Endothelial cell of umbilical vein (primary cell): Measurements from ENCODE around the gene PDXDC1. TPM values are rescaled to one million over a fixed set of nuclear protein-coding genes. Genes with fewer than 3 reads are reported as not detected.
"Not testable (repeated sequence)": the region's sequence is repeated elsewhere in the genome, so short reads cannot be mapped to it uniquely, and the experiment has no call there.

Experiments
- BruUV-seq: library from RNA; stranded (reverse); fragments of 400-500 nt; replicated peaks from 2 replicates; lab custom pipeline; 2021; lab: Mats Ljungman, UMichigan
- CTCF ChIA-PET: fragments of 300-600, 350-600 bp; sonication (Branson Sonifier 250); formaldehyde crosslinking; loops from one replicate; lab custom pipeline; 2021; ENCODE audit warnings: antibody characterized with exemption, inconsistent platforms; lab: Charles Lee
- POLR2A ChIA-PET: fragments of 300-600, 350-600 bp; sonication (Branson Sonifier 250); formaldehyde crosslinking; loops from one replicate; lab custom pipeline; 2021; ENCODE audit warnings: antibody characterized with exemption, inconsistent platforms; lab: Charles Lee
- DNase-seq: peaks from one replicate; pipeline ENCODE4 v3.0.0-alpha.2; 2011; ENCODE audit warnings: low read depth, low spot score
- FAIRE-seq: peaks from 2 replicates; lab custom pipeline; 2011; peaks lifted over from hg19 to GRCh38; lab: Jason Lieb, UNC
- H2AFZ ChIP-seq: 2 replicates; pipeline ENCODE4 v1.6.0; 2012; ENCODE audit warnings: low read depth, low read length, control low read depth, inconsistent platforms
- H3K27ac ChIP-seq: 2 replicates; pipeline ENCODE4 v1.5.1; 2011; ENCODE audit warnings: low read depth, mild to moderate bottlenecking, control low read depth, low read length, moderate library complexity; ENCODE audit not compliant: insufficient read depth
- H3K27me3 ChIP-seq, 2 experiments: 2 replicates each; pipeline versions ENCODE4 v1.6.0 to v1.6.1; 2011; ENCODE audit warnings: low read length in 2 of 2, mixed read lengths in 1 of 2; ENCODE audit not compliant: control insufficient read depth in 2 of 2, insufficient read depth in 2 of 2
- H3K36me3 ChIP-seq, 2 experiments: 2 replicates in 1 of 2; 3 replicates in 1 of 2; pipeline ENCODE4 v1.5.1; 2011; ENCODE audit warnings: low read length in 2 of 2, mild to moderate bottlenecking in 1 of 2, moderate library complexity in 1 of 2; ENCODE audit not compliant: control insufficient read depth in 2 of 2, insufficient read depth in 2 of 2; ENCODE audit errors: extremely low read depth in 1 of 2
- H3K4me1 ChIP-seq: 3 replicates; pipeline ENCODE4 v1.5.1; 2011; ENCODE audit warnings: mild to moderate bottlenecking, low read length; ENCODE audit not compliant: control insufficient read depth, insufficient read depth; ENCODE audit errors: extremely low read depth
- H3K4me2 ChIP-seq: 2 replicates; pipeline ENCODE4 v1.6.1; 2011; ENCODE audit warnings: low read length, control low read depth, mixed read lengths; ENCODE audit not compliant: insufficient read depth
- H3K4me3 ChIP-seq, 3 experiments: fragments of 200-600 bp in 1 of 3; sonication (generic), shearing (Covaris generic) in 1 of 3; replicated peaks in 1 of 3; 2 replicates each; pipeline ENCODE4 v1.5.1; 2011 to 2016; ENCODE audit warnings: control low read depth in 3 of 3, low read length in 3 of 3, mild to moderate bottlenecking in 2 of 3, inconsistent platforms in 1 of 3, low read depth in 1 of 3, moderate library complexity in 1 of 3; ENCODE audit not compliant: insufficient read depth in 1 of 3
- H3K79me2 ChIP-seq: 2 replicates; pipeline ENCODE4 v1.6.0; 2012; ENCODE audit warnings: low read length, inconsistent platforms; ENCODE audit not compliant: control insufficient read depth, insufficient read depth
- H3K9ac ChIP-seq: replicated peaks from 2 replicates; pipeline ENCODE3; 2011; ENCODE audit warnings: low read length, control low read depth; ENCODE audit not compliant: insufficient read depth; ENCODE audit errors: extremely low read depth
- H3K9me1 ChIP-seq: replicated peaks from 3 replicates; pipeline ENCODE4 v1.6.0; 2011; ENCODE audit warnings: mild to moderate bottlenecking, low read length; ENCODE audit not compliant: control insufficient read depth, insufficient read depth; ENCODE audit errors: extremely low read depth
- H3K9me3 ChIP-seq: replicated peaks from 2 replicates; pipeline ENCODE4 v1.5.1; 2012; ENCODE audit warnings: low read length, inconsistent platforms; ENCODE audit not compliant: control insufficient read depth, insufficient read depth
- H4K20me1 ChIP-seq: replicated peaks from 2 replicates; pipeline ENCODE3; 2011; ENCODE audit warnings: mild to moderate bottlenecking, low read length; ENCODE audit not compliant: control insufficient read depth, insufficient read depth; ENCODE audit errors: extremely low read depth
- dilution Hi-C: fragments of 300-500 bp; cut with MboI; formaldehyde crosslinking; loops from one replicate; pipeline ENCODE4 v1.15.0; 2019; ENCODE audit warnings: low sequenced_read_pairs; ENCODE audit not compliant: extremely low pct_ligation_motif_present
- intact Hi-C: fragments of 100-400 bp; cut with micrococcal nuclease; formaldehyde crosslinking; loops from one replicate; pipeline ENCODE4 v1.10.0; 2022
- polyA plus RNA-seq, 4 experiments: library from polyadenylated mRNA; depleted of rRNA in 3 of 4; stranded (reverse) in 3 of 4; unstranded in 1 of 4; fragments of >200 nt; gene quantifications; 2 replicates each; pipeline versions ENCODE4 v1.2.1 to v1.2.3, GENCODE V29; 2011 to 2012; ENCODE audit warnings: missing spikeins in 1 of 4
- total RNA-seq: library from RNA; stranded (reverse); gene quantifications from 2 replicates; pipeline ENCODE4 v1.2.3, GENCODE V29; 2021

PDXDC1 gene
- total and polyA plus RNA-seq, 2 donors (not counting 3 experiments of a cell fraction or from before 2014, with no cell fraction given), result 44.6 to 78.9 TPM

DNA sequence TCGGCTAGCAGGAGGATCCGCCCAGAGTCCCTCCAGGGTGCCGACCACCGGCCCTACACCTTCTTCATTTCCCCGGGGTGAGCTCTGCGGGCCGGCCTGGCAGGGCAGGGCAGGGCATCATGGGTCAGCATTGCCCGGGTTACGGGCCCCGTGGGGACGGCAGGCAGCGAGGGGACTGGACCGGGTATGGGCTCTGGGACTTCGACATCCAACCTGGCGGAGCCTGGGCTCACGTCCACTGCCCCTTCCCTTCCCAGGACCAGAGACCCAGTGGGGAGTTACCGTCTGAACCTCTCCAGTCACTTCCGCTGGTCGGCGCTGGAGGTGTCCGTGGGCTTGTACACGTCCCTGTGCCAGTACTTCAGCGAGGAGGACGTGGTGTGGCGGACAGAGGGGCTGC, 44.6 kb upstream of the PDXDC1 start:
- H3K27me3 ChIP-seq, FAIRE-seq, H3K4me3 ChIP-seq, BruUV-seq, H3K9me1 ChIP-seq, H2AFZ ChIP-seq, H3K9me3 ChIP-seq, POLR2A ChIA-PET, dilution Hi-C loops, H3K79me2 ChIP-seq, H4K20me1 ChIP-seq, H3K9ac ChIP-seq, H3K4me2 ChIP-seq, CTCF ChIA-PET, H3K27ac ChIP-seq, DNase-seq, H3K36me3 ChIP-seq, H3K4me1 ChIP-seq, intact Hi-C loops: not testable (repeated sequence)

- DNase-seq, H3K4me2 ChIP-seq, H3K36me3 ChIP-seq, H3K79me2 ChIP-seq, H3K27me3 ChIP-seq, BruUV-seq, H3K4me3 ChIP-seq, CTCF ChIA-PET, H3K9ac ChIP-seq, POLR2A ChIA-PET, H2AFZ ChIP-seq, H3K9me3 ChIP-seq, intact Hi-C loops, H4K20me1 ChIP-seq, FAIRE-seq, H3K4me1 ChIP-seq, H3K27ac ChIP-seq, dilution Hi-C loops, H3K9me1 ChIP-seq: not testable (repeated sequence)
Observed at GRCh38 chr16:14930971-14931370, 43.9 kb upstream of the PDXDC1 start.

DNA sequence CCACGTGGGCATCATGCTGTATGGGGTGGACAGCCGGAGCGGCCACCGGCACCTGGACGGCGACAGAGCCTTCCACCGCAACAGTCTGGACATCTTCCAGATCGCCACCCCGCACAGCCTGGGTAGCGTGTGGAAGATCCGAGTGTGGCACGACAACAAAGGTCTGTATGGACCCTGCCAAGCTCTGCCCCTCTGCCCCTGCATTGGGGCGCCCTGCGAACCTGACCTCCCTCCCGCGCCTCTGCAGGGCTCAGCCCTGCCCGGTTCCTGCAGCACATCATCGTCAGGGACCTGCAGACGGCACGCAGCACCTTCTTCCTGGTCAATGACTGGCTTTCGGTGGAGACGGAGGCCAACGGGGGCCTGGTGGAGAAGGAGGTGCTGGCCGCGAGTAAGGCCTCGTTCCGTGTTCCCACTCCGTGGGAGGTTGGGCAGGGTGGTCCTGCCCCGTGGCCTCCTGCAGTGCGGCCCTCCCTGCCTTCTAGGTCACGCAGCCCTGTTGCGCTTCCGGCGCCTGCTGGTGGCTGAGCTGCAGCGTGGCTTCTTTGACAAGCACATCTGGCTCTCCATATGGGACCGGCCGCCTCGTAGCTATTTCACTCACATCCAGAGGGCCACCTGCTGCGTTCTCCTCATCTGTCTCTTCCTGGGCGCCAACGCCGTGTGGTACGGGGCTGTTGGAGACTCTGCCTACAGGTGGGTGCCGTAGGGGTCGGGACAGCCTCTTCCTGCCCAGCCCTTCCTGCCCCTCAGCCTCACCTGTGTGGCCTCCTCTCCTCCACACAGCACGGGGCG, 42.0 kb upstream of the PDXDC1 start:
- dilution Hi-C loops, FAIRE-seq, H3K27ac ChIP-seq, H3K9me1 ChIP-seq, H3K4me2 ChIP-seq, H2AFZ ChIP-seq, POLR2A ChIA-PET, BruUV-seq, H3K9ac ChIP-seq, H3K79me2 ChIP-seq, H3K9me3 ChIP-seq, CTCF ChIA-PET, H3K4me3 ChIP-seq, H3K36me3 ChIP-seq, H3K4me1 ChIP-seq, DNase-seq, intact Hi-C loops, H3K27me3 ChIP-seq, H4K20me1 ChIP-seq: not testable (repeated sequence)

DNA sequence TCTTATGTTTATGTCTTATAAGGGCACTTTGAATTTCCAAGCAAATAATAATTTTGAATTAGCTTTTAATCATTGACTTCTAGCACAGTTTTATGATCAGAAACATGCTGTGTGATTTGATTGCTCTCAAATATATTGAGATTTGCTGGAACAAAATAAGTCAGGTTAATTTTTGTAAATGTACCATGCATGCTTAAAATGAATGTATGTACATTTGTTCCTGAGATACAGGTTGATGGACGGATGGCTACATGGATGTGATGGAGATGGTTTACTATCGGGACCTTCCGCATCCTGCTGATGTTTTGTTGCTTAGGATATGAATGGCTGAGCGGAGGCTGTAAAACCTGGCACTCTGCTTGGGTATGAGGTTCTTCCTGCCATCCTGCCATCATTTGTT, 37.7 kb upstream of the PDXDC1 start, which contains the start of gene NPIPA1:
Gene NPIPA1 (plus strand): TSS at position 301 of the 400 bp plus-strand sequence. CDS start 0 bp downstream, at position 301.
- H3K4me1 ChIP-seq, H3K4me2 ChIP-seq, H3K9ac ChIP-seq, BruUV-seq, FAIRE-seq, H3K9me1 ChIP-seq, dilution Hi-C loops, POLR2A ChIA-PET, H4K20me1 ChIP-seq, H3K27ac ChIP-seq, H3K27me3 ChIP-seq, intact Hi-C loops, H3K79me2 ChIP-seq, H3K36me3 ChIP-seq, H2AFZ ChIP-seq, CTCF ChIA-PET, DNase-seq, H3K9me3 ChIP-seq, H3K4me3 ChIP-seq: not testable (repeated sequence)
